DMS53 treated with DMSO at 0.1 percent for 48 hours (cell line): ENCODE measurements around the gene MOK.
A peak's percentile ranks its signal among the peaks of the same experiment; 100 is the strongest.
"Not testable (repeated sequence)": the region's sequence is repeated elsewhere in the genome, so short reads cannot be mapped to it uniquely, and the experiment has no call there.

Experiments used
- DNase-seq: peaks from one replicate; lab custom pipeline; 2025; ENCODE audit not compliant: unreplicated experiment; lab: John Stamatoyannopoulos, UW

MOK gene

DNA sequence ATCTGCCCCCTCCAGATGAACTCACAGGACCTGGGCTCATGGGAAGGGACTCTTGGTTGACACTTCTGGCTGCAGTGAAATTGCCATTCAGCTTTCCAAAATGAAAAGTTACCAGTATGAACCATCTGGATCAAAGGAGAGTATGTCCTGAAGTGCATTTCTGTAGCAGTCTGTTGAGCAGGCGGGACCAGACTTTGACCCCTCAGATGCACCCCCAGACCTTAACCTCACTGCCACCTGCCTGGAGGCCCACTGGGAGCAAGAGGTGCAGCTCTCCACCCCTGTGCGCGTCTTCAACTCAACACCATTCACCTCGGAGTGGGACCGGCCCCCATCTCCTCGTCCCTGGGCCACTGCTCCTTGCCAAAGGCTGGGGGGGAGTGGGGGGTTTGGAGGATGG lies 55.0 kb downstream of the MOK start:
- DNase-seq: no peak

DNA sequence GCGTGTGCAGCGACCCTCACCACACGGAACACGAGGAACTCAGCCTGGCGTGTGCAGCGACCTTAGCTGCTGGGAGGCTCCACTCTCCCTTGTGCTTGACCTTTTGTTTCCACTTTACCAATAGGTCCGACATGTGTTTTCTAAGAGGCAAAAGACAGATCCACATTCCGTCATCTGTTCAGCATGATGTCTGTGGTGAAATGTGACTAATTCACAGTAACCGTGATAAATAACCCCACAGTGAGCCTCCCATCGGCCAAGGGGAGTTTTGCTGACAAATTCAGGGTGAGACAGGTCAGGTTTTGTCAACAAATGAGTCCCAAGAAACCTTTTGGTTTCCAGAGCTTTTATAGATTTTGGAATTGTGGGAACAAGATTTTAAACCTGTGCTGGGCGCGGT lies 55.9 kb downstream of the MOK start:
- DNase-seq: no peak

DNA sequence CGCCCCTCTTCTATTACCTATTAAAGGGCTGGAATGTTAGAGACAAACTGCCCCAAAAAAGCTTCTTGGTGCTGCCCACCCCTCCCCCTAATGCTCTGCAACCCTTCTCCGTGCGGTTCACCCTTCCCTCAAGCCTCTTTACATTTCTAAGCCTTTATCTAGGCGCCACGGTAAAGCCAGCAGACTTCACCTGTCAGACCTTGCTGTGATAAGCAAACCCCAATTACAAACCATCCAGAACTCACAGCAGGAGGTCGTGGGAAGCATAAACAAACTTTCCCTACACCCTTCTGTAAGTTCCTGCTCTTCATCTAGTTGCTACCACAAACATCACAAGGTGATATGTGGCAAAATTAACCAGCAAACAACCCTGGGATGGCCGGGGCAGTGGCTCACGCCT lies 56.8 kb downstream of the MOK start:
- no peak for DNase-seq

DNA sequence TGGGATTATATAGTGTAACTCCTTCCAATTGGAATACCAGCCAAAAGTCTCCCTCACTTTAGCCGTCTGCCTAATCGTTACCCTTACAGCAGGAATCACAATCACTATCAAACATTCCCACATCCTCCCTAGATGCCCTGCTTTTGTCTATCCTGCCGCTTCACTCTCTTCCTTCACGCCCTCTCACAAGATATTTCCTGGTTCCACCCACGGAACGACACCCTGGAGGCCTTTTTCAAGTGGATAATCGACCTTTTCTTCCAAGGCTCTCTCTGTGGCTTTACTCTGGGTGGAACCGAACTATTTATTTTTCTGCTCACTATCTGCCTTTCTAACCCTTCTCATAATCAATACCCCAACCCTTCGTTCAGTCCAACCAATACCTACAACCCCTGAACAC lies 58.9 kb downstream of the MOK start:
- DNase-seq: no peak

DNA sequence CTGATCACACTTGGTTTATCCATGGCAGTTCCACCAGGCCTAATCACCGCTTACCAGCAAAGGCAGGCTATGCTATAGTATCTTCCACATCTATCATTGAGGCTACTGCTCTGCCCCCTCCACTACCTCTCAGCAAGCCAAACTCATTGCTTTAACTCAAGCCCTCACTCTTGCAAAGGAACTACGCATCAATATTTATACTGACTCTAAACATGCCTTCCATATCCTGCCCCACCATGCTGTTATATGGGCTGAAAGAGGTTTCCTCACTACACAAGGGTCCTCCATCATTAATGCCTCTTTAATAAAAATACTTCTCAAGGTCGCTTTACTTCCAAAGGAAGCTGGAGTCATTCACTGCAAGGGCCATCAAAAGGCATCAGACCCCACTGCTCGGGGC lies 61.2 kb downstream of the MOK start:
- not testable (repeated sequence) for DNase-seq

DNA sequence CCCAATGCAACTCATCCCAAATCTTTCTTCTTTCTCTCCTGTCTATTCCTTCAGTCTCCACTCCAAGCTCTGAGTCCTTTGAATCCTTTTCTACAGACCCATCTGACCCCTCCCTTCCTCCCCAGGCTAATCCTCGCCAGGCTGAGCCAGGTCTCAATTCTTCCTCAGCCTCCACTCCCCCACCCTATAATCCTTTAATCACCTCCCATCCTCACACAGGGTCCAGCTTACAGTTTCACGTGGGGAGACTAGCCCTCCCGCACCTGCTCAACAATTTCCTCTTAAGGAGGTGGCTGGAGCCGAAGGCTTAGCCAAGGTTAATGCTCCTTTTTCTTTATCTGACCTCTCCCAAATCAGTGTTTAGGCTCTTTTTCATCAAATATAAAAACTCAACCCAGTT lies 63.8 kb downstream of the MOK start:
- DNase-seq: no peak

DNA sequence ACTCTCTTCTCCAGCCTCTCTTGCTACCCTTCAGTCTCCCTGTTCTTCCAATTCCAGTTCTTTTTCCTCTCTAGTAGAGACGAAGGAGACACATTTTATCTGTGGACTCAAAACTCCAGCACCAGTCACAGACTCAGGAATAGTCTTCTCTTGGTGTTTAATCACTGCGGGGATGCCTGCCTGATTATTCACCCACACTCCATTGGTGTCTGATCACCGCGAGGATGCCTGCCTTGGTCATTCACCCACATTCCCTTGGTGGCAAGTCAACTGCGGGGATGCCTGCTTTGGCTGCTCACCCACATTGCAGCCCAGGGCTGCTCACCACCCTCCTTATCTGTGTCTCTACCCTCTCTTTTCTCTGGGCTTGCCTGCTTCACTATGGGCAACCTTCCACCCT lies 64.5 kb downstream of the MOK start:
- DNase-seq: not testable (repeated sequence)

DNA sequence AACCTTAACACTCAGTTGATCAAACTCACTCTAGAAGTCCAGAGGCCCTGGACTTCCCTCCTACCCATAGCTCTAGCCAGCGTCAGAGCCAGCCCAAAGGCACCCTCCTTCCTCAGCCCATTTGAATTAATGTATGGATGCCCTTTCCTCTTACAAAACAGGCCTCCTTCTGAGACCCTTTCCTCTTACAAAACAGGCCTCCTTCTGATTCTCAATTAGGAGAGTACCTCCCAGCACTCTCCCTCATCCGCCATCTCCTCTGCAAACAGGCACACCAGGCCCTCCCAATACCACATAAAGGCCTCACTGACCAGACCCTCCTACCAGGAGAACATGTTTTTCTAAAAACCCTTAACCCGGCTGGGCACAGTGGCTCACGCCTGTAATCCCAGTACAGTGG lies 65.7 kb downstream of the MOK start:
- no peak for DNase-seq

DNA sequence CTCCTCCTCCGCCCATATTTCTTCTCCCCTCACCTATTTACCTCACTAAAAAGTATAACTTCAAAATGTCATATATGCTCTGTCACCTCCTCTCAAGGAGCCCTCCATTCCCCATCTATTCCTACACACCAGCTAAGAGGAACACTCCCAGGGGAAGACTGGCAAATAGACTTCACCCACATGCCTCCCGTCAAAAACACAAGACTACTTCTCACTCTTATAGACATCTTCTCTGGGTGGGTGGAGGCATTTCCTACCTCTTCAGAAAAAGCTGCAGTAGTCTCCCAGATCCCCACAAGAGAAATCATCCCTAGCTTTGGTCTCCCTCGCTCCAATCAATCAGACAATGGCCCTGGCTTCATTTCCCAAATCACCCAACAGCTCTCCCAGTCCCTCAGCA lies 66.2 kb downstream of the MOK start:
- DNase-seq: no peak

DNA sequence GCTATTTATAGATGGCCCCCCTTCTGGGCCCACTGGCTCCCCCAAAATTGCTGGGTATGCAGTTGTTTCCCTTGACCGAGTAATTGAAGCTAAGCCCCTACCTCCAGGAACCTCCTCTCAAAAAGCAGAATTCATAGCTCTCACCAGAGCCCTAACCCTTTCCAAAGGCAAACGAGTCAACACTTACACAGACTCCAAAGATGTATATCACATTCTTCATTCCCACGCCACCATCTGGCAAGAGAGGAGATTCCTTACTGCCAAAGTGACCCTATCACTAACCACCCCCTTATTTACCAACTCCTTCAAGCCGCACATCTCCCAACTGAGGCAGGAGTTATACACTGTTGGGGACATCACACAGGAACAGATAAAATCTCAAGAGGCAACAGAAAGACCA lies 66.8 kb downstream of the MOK start:
- DNase-seq: no peak

DNA sequence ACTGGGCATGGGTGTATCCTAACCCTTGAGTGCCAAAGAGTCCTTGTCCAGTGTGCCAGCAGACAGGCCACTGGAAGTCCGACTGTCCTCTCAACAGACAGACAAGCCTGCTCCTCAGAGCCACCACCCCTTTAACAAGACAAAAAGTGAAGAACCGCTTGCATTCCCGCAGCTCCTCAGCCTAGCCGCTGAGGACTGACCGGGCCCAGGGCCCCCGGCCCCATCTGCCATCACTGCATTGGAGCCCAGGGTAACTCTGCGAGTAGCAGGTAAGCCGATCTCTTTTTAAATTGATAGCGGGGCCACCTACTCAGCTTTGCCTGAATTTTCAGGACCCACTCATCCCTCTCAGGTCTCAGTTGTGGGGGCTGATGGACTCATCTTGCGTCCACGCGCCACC lies 68.9 kb downstream of the MOK start:
- no peak for DNase-seq

DNA sequence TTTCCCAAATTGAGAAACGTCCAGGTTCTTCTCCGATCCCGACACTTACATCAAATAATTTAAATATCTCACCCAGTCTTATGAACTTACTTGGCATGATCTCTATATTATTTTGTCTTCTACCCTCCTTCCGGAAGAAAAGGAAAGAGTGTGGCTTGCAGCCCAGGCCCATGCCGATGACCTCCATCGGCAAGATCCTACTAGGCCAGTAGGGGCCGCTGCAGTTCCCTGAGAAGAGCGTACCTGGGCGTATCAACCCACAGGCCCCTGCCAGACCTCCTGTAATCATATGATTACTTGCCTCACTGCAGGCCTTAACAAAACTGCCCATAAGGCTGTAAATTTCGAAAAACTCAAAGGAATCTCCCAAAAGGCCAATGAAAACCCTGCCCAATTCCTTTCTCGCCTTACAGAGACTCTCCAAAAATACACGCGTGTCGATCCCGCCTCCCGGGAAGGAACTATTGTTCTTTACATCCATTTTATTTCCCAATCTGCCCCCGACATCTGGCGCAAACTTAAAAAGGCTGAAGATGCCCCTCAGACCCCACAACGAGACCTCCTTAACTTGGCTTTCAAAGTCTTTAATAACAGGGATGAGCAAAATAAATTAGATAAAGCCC lies 69.6 kb downstream of the MOK start:
- DNase-seq: peak; percentile 32

DNA sequence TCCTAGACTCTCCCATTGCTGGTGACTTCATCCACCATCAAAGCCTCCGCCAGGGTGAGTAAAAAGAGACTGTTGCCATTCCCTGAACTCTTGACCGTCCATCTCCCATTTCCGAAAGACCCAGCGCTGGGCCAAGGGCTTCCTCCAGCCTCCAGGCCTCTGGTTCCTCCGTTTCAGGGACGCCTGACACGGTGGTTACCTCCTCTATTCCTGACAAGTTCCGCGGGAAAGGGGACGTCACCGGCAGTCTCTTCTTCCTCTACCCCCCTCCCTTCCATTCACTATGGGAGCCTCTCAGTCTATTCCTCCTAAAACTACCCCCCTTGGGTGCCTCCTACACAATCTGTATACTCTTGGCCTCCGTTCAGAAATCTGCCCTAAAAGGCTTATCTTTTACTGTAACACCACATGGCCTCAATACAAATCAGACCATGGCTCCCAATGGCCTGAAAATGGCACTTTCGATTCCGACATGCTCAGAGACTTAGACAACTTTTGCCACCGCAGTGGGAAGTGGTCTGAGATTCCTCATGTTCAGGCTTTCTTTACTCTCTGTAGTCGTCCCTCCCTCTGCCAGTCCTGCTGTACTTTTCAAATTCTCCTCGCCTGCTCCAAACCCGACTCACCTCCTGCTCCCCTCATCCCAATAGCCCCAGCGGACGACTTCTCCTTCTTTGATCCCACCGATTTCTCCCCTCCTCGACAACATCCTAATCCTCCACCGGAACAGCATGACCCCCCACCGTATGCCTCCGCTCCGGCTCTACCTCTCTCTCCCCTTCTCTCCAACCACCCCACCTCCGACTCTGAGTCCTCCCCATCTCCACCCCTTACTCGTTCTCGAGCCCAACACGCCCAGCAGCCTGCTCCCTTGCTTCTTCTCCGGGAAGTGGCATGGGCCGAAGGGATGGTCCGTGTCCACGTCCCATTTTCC lies 70.4 kb downstream of the MOK start:
- no peak for DNase-seq

DNA sequence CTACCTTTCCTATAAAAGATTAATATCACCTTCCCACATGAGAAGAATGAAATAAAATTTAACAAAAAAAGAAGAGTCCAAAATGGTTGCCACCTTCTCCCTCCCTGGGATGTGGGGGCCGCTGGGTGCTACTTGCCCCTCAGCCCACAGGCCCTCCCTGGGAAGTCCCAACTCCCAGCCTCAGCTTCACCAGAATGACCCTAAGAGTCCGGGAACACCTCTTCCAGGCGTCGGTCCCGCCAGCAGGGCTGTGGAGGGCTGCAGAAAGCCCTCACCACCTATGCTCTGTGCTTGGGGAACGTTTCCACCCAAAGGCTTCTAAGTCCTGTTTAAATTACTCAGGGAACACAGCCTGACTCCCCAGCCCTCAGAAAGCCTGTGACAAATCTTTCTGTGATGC lies 71.9 kb downstream of the MOK start:
- DNase-seq: no peak

DNA sequence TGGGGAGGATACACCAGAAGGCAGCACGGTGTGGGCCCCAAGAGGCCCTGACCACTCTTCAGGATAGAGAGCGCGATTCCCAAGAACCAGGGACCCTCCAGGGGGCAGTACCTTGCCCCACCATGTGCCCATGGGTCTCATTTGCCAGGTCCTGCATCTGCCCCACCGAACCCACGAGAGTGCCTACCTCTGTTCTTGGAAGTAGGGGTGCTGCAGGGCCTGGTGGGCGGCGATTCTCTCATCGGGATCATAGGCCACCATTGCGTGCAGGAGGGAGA lies 72.7 kb downstream of the MOK start:
- no peak for DNase-seq

DNA sequence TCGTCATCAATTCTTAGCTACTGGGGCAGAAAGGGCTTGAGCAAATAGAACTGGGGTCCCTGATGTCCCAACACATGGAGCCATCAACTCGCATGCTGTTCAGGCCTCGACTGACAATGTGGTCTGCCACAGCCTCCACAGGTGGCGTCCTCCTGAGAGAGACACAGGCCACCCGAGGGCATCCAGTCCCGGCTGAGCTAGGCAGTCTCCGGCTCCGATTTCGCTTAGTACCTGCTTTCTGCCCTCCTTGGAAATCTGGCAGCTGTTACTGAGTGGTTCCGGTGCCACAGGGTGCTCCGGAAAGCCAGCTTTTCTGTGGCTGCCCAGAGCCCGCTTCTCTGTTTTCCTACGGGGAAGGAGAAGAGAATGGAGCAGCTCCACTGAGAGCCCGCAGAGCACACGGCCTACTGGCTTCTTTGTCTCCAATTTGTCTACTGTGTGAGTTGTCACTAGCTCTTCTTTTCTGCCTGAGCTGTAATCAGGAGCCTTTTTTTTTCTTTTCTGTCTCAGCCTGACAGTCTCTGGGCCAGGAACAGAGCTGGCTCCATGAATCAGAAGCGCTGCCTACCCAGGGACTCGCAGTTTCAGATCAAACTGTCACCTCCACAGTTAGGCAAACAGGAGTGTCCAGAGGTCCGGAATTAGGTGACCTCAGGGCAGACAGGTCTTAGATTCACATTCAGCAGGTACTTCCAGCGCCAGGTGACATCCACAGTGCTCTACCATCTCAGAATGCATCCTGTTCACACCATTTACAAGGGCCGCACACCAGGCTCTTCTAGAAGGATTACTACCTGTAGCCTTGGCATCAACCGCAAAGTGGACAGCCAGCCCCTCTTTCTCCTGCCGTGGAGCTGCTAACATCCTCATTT lies 73.3 kb downstream of the MOK start:
- DNase-seq: no peak

DNA sequence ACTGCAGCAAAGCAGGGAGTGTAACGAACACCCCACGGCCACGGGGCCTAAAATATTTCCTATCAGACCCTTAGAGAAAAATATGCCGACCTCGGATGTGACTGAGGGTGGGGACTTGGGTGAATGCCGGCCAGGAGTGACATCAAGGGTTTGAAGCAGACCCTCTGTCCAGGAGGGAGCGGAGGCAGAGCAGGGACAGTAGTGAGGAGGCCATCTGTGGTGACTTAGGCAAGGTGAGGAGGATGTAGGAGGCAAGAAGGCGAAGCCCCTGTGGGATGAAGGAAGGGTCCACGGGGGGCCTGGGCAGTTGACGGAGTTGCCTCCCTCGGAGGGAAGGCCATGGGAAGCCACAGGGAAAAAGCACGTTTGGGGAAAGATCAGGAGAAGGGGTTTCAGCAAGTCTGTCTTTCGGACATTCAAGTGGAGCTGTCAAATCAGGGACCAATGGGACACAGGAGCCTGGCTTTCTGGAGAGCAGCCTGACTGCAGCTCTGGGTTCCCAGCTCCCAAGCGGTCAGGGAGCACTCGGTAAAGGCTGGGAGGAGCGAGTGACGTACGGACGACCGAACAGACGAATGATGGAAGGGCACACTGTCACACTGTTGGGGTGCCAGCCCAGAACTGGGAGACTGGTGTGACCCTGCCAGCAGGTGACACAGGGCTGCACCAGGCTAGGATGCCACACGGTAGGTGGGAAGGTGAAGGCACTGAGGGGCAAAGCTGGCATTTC lies 74.3 kb downstream of the MOK start:
- no peak for DNase-seq

DNA sequence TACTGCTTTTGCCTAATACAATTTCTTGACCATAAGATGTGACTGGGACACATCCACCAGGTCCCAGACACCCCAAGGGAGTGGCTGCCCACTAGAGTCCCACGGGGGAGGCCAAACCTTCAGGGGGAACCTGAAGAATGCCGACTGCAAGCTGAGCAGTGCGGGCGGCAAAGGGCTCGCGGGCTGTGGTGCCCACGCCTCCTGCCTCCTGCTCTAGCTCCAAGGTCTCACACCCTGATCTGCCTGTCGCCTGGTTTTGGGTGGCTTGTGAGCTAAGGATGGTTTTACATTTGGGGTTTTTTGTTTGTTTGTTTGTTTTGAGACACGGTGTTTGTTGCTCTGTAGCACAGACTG lies 75.2 kb downstream of the MOK start:
- DNase-seq: no peak

DNA sequence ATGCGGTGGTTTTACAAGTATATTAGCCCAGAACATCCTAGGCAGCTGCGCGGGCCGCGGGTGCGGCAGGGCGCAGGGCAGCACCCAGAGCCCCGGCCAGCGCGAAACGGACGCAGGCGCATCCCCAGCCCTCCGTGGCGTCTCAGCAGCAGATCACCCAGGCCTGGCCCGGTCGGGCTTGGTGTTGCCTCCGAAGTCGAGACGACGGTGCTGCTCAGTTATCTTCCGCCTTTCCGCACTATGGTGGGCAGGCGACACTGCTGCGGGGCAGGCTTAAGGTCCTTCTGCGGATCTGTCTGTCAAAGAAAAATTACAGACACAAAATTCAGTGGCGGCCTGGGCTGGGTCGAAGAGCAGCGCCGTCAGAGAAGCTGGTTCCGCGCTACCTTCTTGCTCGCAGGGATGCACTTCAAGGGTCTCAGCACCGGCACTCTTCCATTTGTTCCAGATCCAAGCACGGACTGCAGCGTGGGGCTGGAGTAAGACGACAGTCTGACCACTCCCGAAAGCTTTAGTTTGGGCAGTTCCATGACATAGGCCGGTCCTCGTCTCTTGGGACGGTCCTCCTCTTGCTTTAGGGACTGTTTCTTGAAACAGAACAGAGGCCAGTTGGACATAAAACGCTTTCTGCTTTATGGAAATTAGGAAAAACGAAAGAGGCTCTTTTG lies 75.8 kb downstream of the MOK start:
- no peak for DNase-seq

DNA sequence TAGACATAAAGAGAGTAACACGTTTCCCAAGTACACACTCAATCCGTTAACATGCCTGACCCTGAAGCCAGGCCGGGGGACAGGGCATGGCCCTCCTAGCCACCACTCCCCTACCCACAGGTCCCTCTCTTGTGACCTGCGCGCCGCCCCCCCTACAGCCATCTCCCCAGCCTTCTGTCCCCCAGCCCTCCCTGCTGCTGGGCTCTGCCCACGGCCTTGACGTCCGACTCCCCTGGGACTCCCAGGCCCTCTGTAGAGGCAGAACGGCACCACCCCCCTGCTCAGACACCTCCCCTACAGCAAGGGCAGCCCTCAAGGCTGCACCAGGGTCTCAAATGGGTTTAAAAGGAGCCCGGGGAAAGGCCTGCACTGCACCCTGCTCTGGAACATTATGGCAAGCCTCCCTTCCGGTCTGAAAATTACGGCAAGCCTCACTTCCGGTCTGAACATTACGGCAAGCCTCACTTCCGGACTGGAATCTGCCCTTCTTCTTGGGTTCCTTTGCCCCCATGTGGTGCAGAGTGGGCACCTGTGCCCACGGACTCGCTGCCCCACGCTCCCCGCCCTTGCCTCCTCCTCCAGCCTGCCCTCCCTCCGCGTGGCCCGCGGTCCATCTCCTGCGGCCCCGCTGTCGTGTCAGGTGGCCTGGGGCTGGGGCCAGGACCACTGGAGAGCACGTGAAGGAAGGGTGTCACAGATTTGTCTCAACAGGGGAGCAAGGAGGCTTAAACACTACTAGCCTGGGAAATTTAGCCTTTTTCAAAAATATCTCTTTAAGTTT lies 77.6 kb downstream of the MOK start:
- no peak for DNase-seq
